HG03066 (cell line): ENCODE results near the gene MAP1LC3B2.

Experiments used
- ATAC-seq: cut with Tn5 transposase; IDR thresholded peaks from one replicate; pipeline ENCODE4 v1.9.1; 2021; ENCODE audit warnings: low read depth; ENCODE audit not compliant: unreplicated experiment

MAP1LC3B2 gene

DNA sequence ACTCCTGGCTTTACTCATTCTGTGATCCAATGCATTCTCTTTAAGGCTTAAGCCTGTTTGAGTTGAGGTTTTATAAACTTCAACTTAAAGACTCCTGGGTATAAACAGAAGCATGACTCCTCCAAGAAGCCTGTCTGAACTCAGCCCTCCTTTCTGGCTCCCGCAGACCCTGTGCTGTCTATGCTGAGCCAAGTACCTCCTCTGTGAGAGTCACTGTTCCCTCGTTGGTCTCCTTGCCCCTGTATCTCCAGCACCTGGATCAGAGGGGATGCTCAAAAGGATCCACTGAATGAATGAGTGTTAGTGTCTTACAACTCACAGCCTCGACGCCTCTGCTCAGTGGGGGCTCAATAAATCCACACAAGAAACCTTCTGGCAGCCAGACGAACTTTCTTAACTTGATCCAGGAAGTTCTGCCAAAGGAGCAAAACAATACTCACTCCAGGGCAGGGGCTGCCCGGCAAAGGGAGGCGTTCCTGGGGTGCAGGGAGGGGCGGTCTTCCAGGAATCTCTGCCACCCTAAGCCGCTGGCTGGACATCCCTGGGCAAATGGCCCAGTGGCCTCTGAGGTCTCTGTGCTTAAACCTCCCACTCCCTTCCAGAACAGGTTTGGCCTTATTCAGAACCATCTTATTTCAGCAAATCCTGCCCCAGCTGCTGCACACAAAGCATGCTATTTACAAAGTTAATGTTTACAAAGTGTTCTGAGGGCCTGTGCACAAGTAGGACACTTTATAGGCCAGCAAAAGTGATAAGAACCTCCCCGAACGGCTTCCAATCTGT lies 32.9 kb downstream of the MAP1LC3B2 start:
- no peak for ATAC-seq

DNA sequence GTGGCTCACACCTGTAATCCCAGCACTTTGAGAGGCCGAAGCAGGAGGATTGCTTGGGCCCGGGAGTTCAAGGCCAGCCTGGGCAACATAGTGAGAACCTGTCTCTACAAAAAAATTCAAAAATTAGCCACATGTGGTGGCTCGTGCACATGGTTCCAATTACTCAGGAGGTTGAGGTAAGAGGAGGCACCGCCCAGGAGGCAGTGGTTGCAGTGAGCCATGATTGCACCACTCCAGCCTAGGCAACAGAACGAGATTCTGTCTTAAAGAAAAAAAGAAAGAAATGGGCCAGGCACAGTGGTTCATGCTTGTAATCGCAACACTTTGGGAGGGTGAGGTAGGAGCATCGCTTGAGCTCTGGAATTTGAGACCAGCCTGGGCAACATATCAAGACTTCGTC lies 33.5 kb downstream of the MAP1LC3B2 start:
- no peak for ATAC-seq

DNA sequence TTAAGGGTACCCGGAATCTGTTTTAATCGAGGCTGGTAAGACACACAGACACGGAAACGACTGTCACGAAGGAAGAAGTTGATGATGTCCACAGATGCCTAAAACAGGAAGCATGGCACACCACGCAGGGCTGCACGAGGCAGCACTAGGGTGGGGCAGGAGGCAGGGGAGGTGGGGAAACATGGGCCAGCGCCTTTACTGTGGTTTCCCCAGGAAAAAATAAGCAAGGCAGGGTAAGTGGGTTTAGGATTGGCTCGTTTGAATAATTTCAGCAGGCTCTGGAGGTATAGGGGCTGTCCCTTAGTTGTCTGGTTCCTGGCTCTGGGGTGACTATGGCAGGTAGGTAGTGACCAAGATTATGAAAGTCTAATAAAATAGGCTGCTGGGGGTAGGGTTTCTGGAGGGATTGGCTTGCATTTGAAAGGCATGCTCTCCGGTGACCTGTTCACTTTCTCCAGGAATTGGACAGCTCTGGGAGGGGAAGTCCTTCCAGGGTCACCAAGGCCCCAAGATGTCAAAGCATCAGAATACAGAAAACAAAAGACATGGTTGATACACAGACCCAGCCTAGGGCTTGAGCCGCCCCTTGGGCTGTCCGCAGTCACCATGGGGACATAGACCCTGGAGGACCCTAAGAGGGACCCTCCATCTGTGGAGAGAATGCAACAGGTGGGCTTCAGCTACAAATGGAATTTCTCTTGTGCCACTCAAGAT lies 35.3 kb downstream of the MAP1LC3B2 start:
- ATAC-seq = no peak

- no peak for ATAC-seq
Observed at GRCh38 chr12:116595186-116595585, 36.0 kb downstream of the MAP1LC3B2 start.

GRCh38 chr12:116595672-116596071 lies 36.5 kb downstream of the MAP1LC3B2 start:
- no peak for ATAC-seq

DNA sequence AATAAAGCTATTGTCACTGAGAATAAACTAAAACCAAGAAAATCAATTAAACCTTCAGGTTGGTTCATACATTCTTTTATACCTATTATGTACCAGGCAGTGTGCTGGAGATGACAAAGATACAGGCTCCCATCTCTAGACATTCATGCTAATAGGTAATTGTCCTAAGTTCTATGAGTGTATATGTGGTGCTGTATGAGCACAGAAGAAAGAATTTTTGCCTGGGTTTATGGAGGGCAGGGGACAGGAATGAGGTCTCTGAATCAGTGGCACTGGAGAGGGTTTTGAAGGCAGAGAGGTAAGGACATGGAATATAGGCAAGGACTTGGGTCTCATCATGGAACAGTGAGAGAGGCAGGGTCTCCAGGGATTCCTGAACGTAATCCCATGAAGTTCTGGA lies 38.7 kb downstream of the MAP1LC3B2 start:
- ATAC-seq = no peak

GRCh38 chr12:116598311-116599284 lies 39.4 kb downstream of the MAP1LC3B2 start:
- ATAC-seq = no peak

GRCh38 chr12:116599285-116600136 lies 40.3 kb downstream of the MAP1LC3B2 start:
- ATAC-seq = no peak

DNA sequence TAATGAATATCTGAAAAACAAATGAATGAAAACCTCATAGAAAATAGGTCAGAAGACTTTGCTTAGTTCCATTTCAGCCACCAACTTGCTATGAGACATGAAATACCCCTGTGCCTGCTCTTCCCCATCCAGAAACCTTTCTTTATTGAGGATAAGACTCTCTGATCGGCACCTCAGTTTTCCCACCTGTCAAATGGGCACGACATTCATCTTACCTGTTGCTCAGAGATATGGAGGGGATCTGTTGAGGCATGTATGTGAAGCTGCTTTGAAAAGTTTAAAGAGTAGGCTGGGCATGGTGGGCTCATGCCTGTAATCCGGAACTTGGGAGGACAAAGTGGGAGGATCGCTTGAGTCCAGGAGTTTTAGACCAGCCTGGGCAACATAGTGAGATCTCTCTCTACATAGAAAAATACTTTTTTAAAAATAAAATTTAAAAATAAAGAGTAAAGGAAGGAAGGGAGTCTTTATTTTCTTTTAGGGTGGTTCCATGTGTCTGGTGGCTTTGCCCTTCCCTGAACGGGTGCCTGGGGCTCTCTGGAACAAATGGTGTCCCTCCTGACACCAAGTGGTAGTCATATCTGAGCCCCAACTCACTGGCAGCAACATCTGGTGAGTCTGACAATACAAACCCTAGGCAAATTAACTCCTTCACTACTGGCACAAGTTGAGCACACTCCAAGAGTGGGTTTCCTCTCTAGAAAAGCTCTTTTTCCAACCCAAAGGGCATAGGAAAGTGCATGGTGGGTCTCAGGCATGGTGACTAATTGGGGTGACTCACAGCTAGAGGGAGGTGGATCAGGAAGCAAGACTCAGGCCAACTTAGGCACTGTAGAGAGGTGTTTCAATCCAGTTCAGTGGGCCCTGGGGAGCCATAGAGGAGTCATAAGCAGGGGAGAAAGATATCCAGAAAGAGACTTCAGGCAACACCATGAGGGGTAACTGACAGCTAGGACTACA lies 42.1 kb downstream of the MAP1LC3B2 start:
- no peak for ATAC-seq

DNA sequence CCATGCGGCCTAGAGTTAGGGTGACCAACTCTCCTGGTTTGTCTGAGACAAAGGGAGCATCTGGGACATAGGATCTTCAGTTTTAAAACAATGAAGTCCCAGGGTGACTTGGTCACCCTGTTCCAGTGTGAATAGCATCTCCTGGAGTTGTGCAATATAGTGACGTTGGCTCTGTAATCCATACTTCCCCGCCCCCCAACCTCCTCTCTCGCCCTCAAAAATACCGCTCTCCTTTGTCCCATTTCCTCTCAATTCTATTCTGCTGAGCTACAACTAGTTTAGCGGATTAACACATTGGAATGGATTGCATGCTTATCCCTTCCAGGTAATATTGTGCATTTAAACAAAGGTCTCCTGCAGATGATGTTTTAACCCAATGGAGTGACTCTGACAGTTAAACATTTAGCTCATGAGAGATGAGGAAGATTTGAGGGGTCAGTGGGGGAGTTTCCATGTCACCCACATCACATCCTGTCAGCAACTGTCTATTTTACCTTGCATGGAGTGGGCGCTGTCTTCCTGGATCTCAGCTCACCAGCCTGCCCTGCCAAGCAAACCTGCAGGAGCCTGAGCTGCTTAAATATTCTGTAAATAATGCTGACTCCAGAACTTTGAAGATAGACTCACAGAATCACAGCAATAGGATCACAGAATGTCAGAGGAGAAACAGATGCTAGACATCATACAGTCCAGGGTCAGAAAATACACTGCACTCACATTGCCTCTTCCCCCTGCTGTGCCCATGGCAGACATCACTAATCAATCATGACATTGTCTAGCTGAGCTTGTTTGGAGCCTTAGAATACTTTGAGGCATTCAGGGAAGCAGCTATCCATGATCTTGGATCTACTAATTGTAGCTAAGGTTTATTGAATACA lies 43.0 kb downstream of the MAP1LC3B2 start:
- no peak for ATAC-seq

- no peak for ATAC-seq
Observed at GRCh38 chr12:116603546-116604177, 44.5 kb downstream of the MAP1LC3B2 start.

DNA sequence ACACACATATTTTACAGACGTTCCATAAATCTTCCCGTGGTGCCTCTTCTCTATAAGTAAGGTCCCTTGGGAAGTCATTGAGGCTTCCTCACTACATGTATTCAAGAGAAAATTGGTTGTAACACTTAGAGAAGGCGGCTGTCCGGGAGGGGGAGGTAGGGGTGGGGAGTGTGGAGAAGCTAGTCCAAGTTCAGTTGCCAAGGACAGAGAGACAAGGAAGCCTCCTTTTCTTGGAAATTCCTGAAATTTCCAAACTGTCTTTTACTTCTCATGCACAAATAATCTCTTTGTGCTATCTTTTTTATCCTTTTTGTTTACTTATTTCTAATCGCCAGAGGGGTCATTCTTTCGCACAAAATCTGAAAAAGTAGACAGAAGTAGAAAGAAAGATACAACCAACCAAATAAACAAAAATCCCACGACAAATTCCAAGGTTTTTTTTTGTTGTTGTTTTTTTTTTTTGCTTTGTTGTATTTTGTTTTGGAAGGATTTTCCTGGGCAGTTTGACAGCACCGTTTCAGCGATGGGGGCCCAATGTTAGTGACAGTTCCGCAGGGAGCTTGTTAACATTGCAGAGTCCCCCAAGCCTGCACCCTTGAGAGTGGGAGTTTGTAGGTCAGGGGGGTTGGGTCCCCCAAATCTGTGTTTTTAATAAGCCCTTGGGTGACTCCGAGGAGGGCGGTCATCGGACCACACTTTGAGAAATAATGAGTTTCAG lies 45.2 kb downstream of the MAP1LC3B2 start:
- no peak for ATAC-seq

- ATAC-seq = no peak
Observed at GRCh38 chr12:116604951-116605641, 45.9 kb downstream of the MAP1LC3B2 start.

DNA sequence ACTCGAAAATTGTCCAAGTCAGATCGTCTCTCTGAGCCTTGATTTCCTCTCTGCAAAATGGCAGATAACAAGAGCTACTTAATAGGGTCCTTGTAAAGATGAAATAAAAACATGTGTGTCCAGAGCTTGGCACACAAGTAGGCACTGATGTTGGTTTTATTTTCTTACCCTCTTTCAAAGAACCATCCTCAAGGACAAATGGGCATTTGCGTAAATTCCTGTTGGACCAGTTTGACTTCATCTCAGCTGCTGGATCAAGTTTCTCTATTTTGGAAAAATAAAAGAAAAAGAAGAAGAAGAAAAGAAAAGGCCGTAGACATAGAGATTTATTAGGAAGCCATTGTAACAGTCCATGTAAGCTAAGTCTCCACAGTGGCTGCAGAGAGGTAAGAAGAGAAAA lies 47.2 kb downstream of the MAP1LC3B2 start:
- no peak for ATAC-seq

DNA sequence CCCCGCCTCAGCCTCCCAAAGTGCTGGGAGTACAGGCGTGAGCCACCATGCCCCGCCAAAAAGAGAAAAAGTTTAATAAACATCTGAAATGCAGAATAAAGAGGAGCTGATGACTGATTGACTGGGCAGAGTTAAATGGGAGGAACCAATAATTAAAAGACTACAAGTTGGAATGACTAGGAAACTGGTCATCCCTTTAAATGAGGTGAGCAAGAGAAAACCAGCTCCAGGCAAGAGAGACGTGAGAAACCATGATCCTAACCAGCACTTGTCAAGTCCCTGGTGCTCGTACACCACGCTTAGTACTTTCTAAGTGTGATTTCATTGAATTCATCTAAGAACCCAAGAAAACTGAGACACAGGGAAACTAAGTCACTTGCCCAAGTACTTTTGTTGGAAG lies 47.9 kb downstream of the MAP1LC3B2 start:
- no peak for ATAC-seq
